SK-N-SH (cell line): Measurements from ENCODE around the gene AIMP1. TPM values are rescaled to one million over a fixed set of nuclear protein-coding genes. Genes with fewer than 3 reads are reported as not detected.

Experiments
- CTCF ChIA-PET: fragments of 300-600, 350-600 bp; formaldehyde crosslinking; extraction: SDS; loops from one replicate; lab custom pipeline; 2021; lab: Yijun Ruan, JAX
- POLR2A ChIA-PET: fragments of 350-600 bp; sonication (Branson Sonifier 250); formaldehyde crosslinking; extraction: SDS; loops from one replicate; lab custom pipeline; 2020; ENCODE audit warnings: antibody characterized with exemption, inconsistent platforms; lab: Yijun Ruan, JAX
- DNase-seq: peaks from one replicate; pipeline ENCODE4 v3.0.0; 2012
- H2AFZ ChIP-seq: fragments of 200-600 bp; sonication (generic); 2 replicates; pipeline ENCODE4 v1.8.1; 2016; ENCODE audit warnings: antibody characterized with exemption, mild to moderate bottlenecking, low read depth
- H3F3A ChIP-seq: fragments of 200-600 bp; sonication (generic); replicated peaks from 2 replicates; pipeline ENCODE3; 2016; ENCODE audit warnings: antibody characterized with exemption, mild to moderate bottlenecking; ENCODE audit not compliant: insufficient read depth
- H3K27ac ChIP-seq, 2 experiments: fragments of 200-500 bp in 1 of 2; fragments of 200-600 bp in 1 of 2; sonication (Bioruptor generic) in 1 of 2; sonication (generic), shearing (Covaris generic) in 1 of 2; 2 replicates each; pipeline versions ENCODE4 v1.5.1 to v1.6.1; 2014 to 2016; ENCODE audit warnings: low read depth in 2 of 2, inconsistent platforms in 1 of 2, low read length in 1 of 2, mild to moderate bottlenecking in 1 of 2, mixed read lengths in 1 of 2
- H3K27me3 ChIP-seq: fragments of 200-600 bp; sonication (generic), shearing (Covaris generic); 2 replicates; pipeline ENCODE4 v1.6.1; 2016; ENCODE audit warnings: mixed run types; ENCODE audit not compliant: insufficient read depth
- H3K36me3 ChIP-seq, 2 experiments: fragments of 200-500 bp in 1 of 2; fragments of 200-600 bp in 1 of 2; sonication (Bioruptor generic) in 1 of 2; sonication (generic) in 1 of 2; replicated peaks in 1 of 2; 2 replicates each; pipeline versions ENCODE3 to v1.5.1; 2014 to 2016; ENCODE audit warnings: low read length in 1 of 2, mild to moderate bottlenecking in 1 of 2; ENCODE audit not compliant: insufficient read depth in 2 of 2, control insufficient read depth in 1 of 2
- H3K4me1 ChIP-seq, 2 experiments: fragments of 200-500 bp in 1 of 2; fragments of 200-600 bp in 1 of 2; sonication (Bioruptor generic) in 1 of 2; sonication (generic), shearing (Covaris generic) in 1 of 2; 2 replicates each; pipeline versions ENCODE4 v1.5.1 to v1.6.1; 2014 to 2016; ENCODE audit warnings: low read depth in 1 of 2, low read length in 1 of 2, mixed run types in 1 of 2; ENCODE audit not compliant: insufficient read depth in 2 of 2, control insufficient read depth in 1 of 2
- H3K4me2 ChIP-seq: fragments of 200-600 bp; sonication (generic), shearing (Covaris generic); 2 replicates; pipeline ENCODE4 v1.6.1; 2017; ENCODE audit warnings: mixed run types
- H3K4me3 ChIP-seq, 2 experiments: fragments of 200-500 bp in 1 of 2; fragments of 200-600 bp in 1 of 2; sonication (Bioruptor generic) in 1 of 2; sonication (generic), shearing (Covaris generic) in 1 of 2; 2 replicates each; pipeline versions ENCODE4 v1.5.1 to v1.8.1; 2014 to 2016; ENCODE audit warnings: low read depth in 2 of 2, inconsistent platforms in 1 of 2, low read length in 1 of 2, mild to moderate bottlenecking in 1 of 2, mixed read lengths in 1 of 2, moderate library complexity in 1 of 2
- H3K79me2 ChIP-seq: fragments of 200-600 bp; sonication (generic); 2 replicates; pipeline ENCODE4 v1.8.1; 2017; ENCODE audit warnings: mild to moderate bottlenecking; ENCODE audit not compliant: insufficient read depth
- H3K9ac ChIP-seq: fragments of 200-600 bp; sonication (generic); 2 replicates; pipeline ENCODE4 v1.6.1; 2017; ENCODE audit warnings: mixed run types
- H3K9me2 ChIP-seq: fragments of 200-600 bp; sonication (generic); 2 replicates; pipeline ENCODE4 v1.6.1; 2017; ENCODE audit warnings: mixed run types
- H3K9me3 ChIP-seq: fragments of 200-600 bp; sonication (generic); 2 replicates; pipeline ENCODE4 v1.6.1; 2017; ENCODE audit warnings: mixed run types, mild to moderate bottlenecking, moderate library complexity
- H4K20me1 ChIP-seq: fragments of 200-600 bp; sonication (generic); 2 replicates; pipeline ENCODE4 v1.6.1; 2017; ENCODE audit warnings: mild to moderate bottlenecking, mixed run types; ENCODE audit not compliant: insufficient read depth
- EP300 ChIP-seq, 2 experiments: IDR thresholded peaks; 2 replicates each; pipeline versions ENCODE4 v1.4.0 to v1.6.1; 2012; ENCODE audit warnings: borderline replicate concordance in 1 of 2, low read depth in 1 of 2, low read length in 1 of 2
- EZH2phosphoT487 ChIP-seq: fragments of 200-600 bp; sonication (generic); IDR thresholded peaks from 2 replicates; pipeline ENCODE4 v1.6.1; 2017; ENCODE audit warnings: low read depth, mixed run types, mild to moderate bottlenecking, antibody characterized with exemption, moderate library complexity, borderline replicate concordance
- GABPA ChIP-seq: IDR thresholded peaks from 2 replicates; pipeline ENCODE4 v1.4.0; 2012; ENCODE audit warnings: low read depth, mild to moderate bottlenecking
- PBX3 ChIP-seq: IDR thresholded peaks from 2 replicates; pipeline ENCODE4; 2012
- POLR2AphosphoS5 ChIP-seq: IDR thresholded peaks from 2 replicates; pipeline ENCODE4 v1.6.1; 2012; ENCODE audit warnings: low read depth, low read length
- RAD21 ChIP-seq: IDR thresholded peaks from 2 replicates; pipeline ENCODE4 v1.6.1; 2012; ENCODE audit warnings: mild to moderate bottlenecking, low read length
- REST ChIP-seq: IDR thresholded peaks from 2 replicates; pipeline ENCODE4 v1.6.1; 2012; ENCODE audit warnings: mild to moderate bottlenecking, low read depth, low read length, moderate library complexity
- SIN3A ChIP-seq: IDR thresholded peaks from 2 replicates; pipeline ENCODE4 v1.6.1; 2012; ENCODE audit warnings: low read depth, mild to moderate bottlenecking, low read length, moderate library complexity, borderline replicate concordance
- TAF1 ChIP-seq: IDR thresholded peaks from 2 replicates; pipeline ENCODE4 v1.6.1; 2012; ENCODE audit warnings: low read depth, mild to moderate bottlenecking, low read length, moderate library complexity, borderline replicate concordance
- ZBTB33 ChIP-seq: IDR thresholded peaks from 2 replicates; pipeline ENCODE4 v1.4.0; 2012; ENCODE audit warnings: low read depth, borderline replicate concordance
- WGBS: methylation state at CpG from one replicate; pipeline ENCODE4 v1.1.6; 2017; ENCODE audit warnings: low lambda C conversion rate; 5-methylcytosine and 5-hydroxymethylcytosine counted together
- polyA plus RNA-seq, 3 experiments: library from polyadenylated mRNA; depleted of rRNA; stranded (reverse); fragments of >200 nt; gene quantifications; 2 replicates each; pipeline ENCODE4 v1.2.3, GENCODE V29; 2012

Gene AIMP1
- polyA plus RNA-seq, 1 of the 3 experiments (the other 2 are of a cell fraction): 14.0 TPM

- Histone ChIP-seq H4K20me1 (no peaks in the 10 kb centered on the region), H3K4me2 (no peak overlapping the region), H3K9ac (no peak overlapping the region), H3K4me3 (no peak overlapping the region), H3K9me3 (no peaks in the 10 kb centered on the region), H3K4me1 (peaks cover 0 to 8% of the 10 kb centered on the region in 2 experiments; a peak in 3 of 4 replicates), H2AFZ (no peak overlapping the region), H3K79me2 (peaks cover 24% of the 10 kb centered on the region), H3K9me2 (no peaks in the 10 kb centered on the region)
- DNase-seq: no peak
- CTCF ChIA-PET: no interaction called here
- POLR2A ChIA-PET: no interaction called here
- no peak for TF ChIP-seq ZBTB33
- no peak for TF ChIP-seq POLR2AphosphoS5
- no peak for TF ChIP-seq PBX3
- no peak for TF ChIP-seq REST
- TF ChIP-seq EZH2phosphoT487: no peak
- TF ChIP-seq EP300 (IDR thresholded peaks at IDR 0.05; ENCODE audit: borderline replicate concordance in 1 of 2, low read depth in 1 of 2, low read length in 1 of 2): no peak
- no peak for TF ChIP-seq TAF1
- no peak for TF ChIP-seq GABPA
- no peak for TF ChIP-seq RAD21
- TF ChIP-seq SIN3A: no peak
- TF ChIP-seq, all 33 proteins: peak for 0
- no peaks in the 10 kb centered on the region for H3K27me3 ChIP-seq
- peaks cover 8% of the 10 kb centered on the region for H3F3A ChIP-seq
- WGBS: 93% methylated on average over 4 of the region's 4 CpGs
- H3K27ac ChIP-seq: no peak overlapping the region
- peaks cover 23 to 33% of the 10 kb centered on the region in 2 experiments for H3K36me3 ChIP-seq
Observed at GRCh38 chr4:106305435-106306055, 10.8 kb upstream of the AIMP1 start.
